NCI-H510A (cell line): ENCODE data around the gene IFNK.
A peak's percentile ranks its signal among the peaks of the same experiment; 100 is the strongest.

Experiments
- DNase-seq: peaks from one replicate; lab custom pipeline; 2025; lab: John Stamatoyannopoulos, UW

The IFNK gene

GRCh38 chr9:27511771-27512170 lies 12.3 kb upstream of the IFNK start:
- no peak for DNase-seq

GRCh38 chr9:27514551-27514950 lies 9.5 kb upstream of the IFNK start:
- no peak for DNase-seq

GRCh38 chr9:27518006-27518405 lies 6.1 kb upstream of the IFNK start:
- DNase-seq: no peak

- DNase-seq: no peak
Observed at GRCh38 chr9:27518809-27519208, 5.3 kb upstream of the IFNK start.

- no peak for DNase-seq
Observed at GRCh38 chr9:27519466-27520465, 4.3 kb upstream of the IFNK start.

- no peak for DNase-seq
Observed at GRCh38 chr9:27520986-27521385, 3.1 kb upstream of the IFNK start.

GRCh38 chr9:27523141-27523540 lies 949 bp upstream of the IFNK start:
- no peak for DNase-seq

GRCh38 chr9:27527702-27528075 lies 3.6 kb downstream of the IFNK start:
- no peak for DNase-seq

GRCh38 chr9:27528076-27528885 lies 4.2 kb downstream of the IFNK start:
- DNase-seq: no peak

- DNase-seq: no peak
Observed at GRCh38 chr9:27528886-27529315, 4.8 kb downstream of the IFNK start.

GRCh38 chr9:27529316-27530278 lies 5.5 kb downstream of the IFNK start, which contains the start of gene MOB3B:
TSS of gene MOB3B (minus strand) at chr9:27529814. CDS start at chr9:27455550, 74,264 bp downstream.
- DNase-seq: peak; percentile 15

GRCh38 chr9:27530915-27531755 lies 7.0 kb downstream of the IFNK start:
- DNase-seq: no peak

GRCh38 chr9:27532046-27532445 lies 8.0 kb downstream of the IFNK start:
- DNase-seq: no peak

GRCh38 chr9:27533311-27533710 lies 9.2 kb downstream of the IFNK start:
- DNase-seq: no peak

- DNase-seq: no peak
Observed at GRCh38 chr9:27534131-27534530, 10.0 kb downstream of the IFNK start.

GRCh38 chr9:27534658-27535209 lies 10.6 kb downstream of the IFNK start:
- DNase-seq: no peak

GRCh38 chr9:27535701-27536118 lies 11.6 kb downstream of the IFNK start:
- no peak for DNase-seq

- DNase-seq: no peak
Observed at GRCh38 chr9:27536168-27536567, 12.1 kb downstream of the IFNK start.

- DNase-seq: no peak
Observed at GRCh38 chr9:27537027-27537435, 12.9 kb downstream of the IFNK start.

- no peak for DNase-seq
Observed at GRCh38 chr9:27537756-27538155, 13.7 kb downstream of the IFNK start.
